ENCODE results near the gene LTA4H.

The LTA4H gene

GRCh38 chr12:96034621-96035282, 635 bp downstream of the LTA4H start:
- DNase-seq (ENCODE audit: low read depth) = no peak

- no peak for DNase-seq (ENCODE audit: low read depth)
Measured at GRCh38 chr12:96033549-96034389, 1.6 kb downstream of the LTA4H start.

- DNase-seq (ENCODE audit: low read depth) = no peak
Measured at GRCh38 chr12:96029826-96030225, 5.6 kb downstream of the LTA4H start.

GRCh38 chr12:96028538-96028937, 6.8 kb downstream of the LTA4H start:
- DNase-seq (ENCODE audit: low read depth) = no peak

- no peak for DNase-seq (ENCODE audit: low read depth)
Measured at GRCh38 chr12:96026331-96026730, 9.1 kb downstream of the LTA4H start.

GRCh38 chr12:96025518-96025917, 9.9 kb downstream of the LTA4H start:
- DNase-seq (ENCODE audit: low read depth) = no peak

GRCh38 chr12:96020314-96021003, 14.9 kb downstream of the LTA4H start:
- no peak for DNase-seq (ENCODE audit: low read depth)

GRCh38 chr12:96015672-96016071, 19.7 kb downstream of the LTA4H start:
- DNase-seq (ENCODE audit: low read depth) = no peak

- DNase-seq (ENCODE audit: low read depth) = no peak
Measured at GRCh38 chr12:96014943-96015599, 20.3 kb downstream of the LTA4H start.

- no peak for DNase-seq (ENCODE audit: low read depth)
Measured at GRCh38 chr12:96007729-96008128, 27.7 kb downstream of the LTA4H start.

GRCh38 chr12:96006727-96007126, 28.7 kb downstream of the LTA4H start:
- no peak for DNase-seq (ENCODE audit: low read depth)

GRCh38 chr12:96000858-96001257, 34.5 kb downstream of the LTA4H start:
- DNase-seq (ENCODE audit: low read depth) = no peak

GRCh38 chr12:95999484-95999883, 35.9 kb downstream of the LTA4H start:
- DNase-seq (ENCODE audit: low read depth) = no peak

- peak; percentile 30 for DNase-seq (ENCODE audit: low read depth)
Measured at GRCh38 chr12:95998611-95999286, 36.6 kb downstream of the LTA4H start.

- no peak for DNase-seq (ENCODE audit: low read depth)
Measured at GRCh38 chr12:95997911-95998510, 37.4 kb downstream of the LTA4H start.

- DNase-seq (ENCODE audit: low read depth) = no peak
Measured at GRCh38 chr12:95997276-95997675, 38.1 kb downstream of the LTA4H start.

- no peak for DNase-seq (ENCODE audit: low read depth)
Measured at GRCh38 chr12:95996034-95996658, 39.2 kb downstream of the LTA4H start, which contains the start of gene HAL. Gene HAL (minus strand): TSS chr12:95996344. CDS start chr12:95995910, 434 bp downstream.

- DNase-seq (ENCODE audit: low read depth) = no peak
Measured at GRCh38 chr12:95995238-95996031, 40.0 kb downstream of the LTA4H start.

GRCh38 chr12:95994476-95994875, 40.9 kb downstream of the LTA4H start:
- no peak for DNase-seq (ENCODE audit: low read depth)

- DNase-seq (ENCODE audit: low read depth) = no peak
Measured at GRCh38 chr12:95993907-95994306, 41.5 kb downstream of the LTA4H start.
